Activated naive CD8-positive, alpha-beta T cell treated with anti-CD3 and anti-CD28 coated beads, Interleukin-2, amount 50 U/mL, for 16 hours (primary cell): Measurements from ENCODE around the gene UBR3.

ENCODE experiments used
- DNase-seq: peaks from one replicate; pipeline ENCODE4 v3.0.0-alpha.2; 2020; ENCODE audit warnings: low read depth, low spot score

Gene UBR3

GRCh38 chr2:170002096-170002495 is 174.8 kb downstream of the UBR3 start:
- no peak for DNase-seq

DNA sequence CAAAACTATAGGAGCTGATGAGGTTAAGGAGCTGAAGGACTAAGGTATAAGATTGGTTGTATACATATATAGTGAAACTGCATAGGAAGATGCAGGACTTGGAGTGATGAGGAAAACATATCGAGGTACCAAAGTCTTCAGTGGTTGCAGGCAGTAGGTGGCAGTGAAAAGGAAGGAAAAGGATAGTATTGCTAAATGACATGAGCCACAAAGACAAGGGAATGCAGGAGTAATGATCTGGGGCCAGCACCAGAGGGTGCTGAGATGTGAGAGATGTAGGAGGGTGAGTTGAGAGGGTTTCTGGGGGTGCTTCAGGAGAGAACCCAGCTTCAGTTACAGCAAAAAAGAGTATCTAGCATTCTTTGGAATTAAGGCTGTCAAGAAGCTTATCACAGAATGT is 178.4 kb downstream of the UBR3 start:
- no peak for DNase-seq

- DNase-seq, result no peak
These were observed 179.5 kb downstream of the UBR3 start for GRCh38 chr2:170006587-170007325.

GRCh38 chr2:170009209-170009608 is 182.0 kb downstream of the UBR3 start:
- no peak for DNase-seq

DNA sequence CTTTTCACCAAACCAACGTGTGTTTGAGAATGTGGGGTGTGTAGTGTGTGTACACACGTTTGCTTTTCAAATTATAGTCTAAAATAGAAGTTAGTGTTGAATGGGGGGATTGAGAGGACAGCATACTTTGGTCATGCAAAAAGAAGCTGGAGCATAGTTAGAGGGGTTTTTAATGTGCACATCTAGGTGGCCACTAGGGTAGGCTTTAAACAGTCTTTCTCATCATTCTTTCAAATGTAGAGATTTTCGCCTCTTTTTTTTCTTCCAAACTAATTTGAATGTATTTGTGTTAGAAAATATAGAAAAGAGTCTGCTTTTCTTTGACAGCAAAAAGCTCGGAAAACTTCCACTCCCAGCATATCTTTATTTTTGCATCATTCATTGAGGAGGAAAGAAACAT is 185.5 kb downstream of the UBR3 start:
- DNase-seq, result no peak

GRCh38 chr2:170013802-170014551 is 186.7 kb downstream of the UBR3 start:
- no peak for DNase-seq

- DNase-seq, result no peak
These were observed 187.5 kb downstream of the UBR3 start for GRCh38 chr2:170014769-170015168.

GRCh38 chr2:170017860-170018532 is 190.7 kb downstream of the UBR3 start:
- DNase-seq, result no peak

DNA sequence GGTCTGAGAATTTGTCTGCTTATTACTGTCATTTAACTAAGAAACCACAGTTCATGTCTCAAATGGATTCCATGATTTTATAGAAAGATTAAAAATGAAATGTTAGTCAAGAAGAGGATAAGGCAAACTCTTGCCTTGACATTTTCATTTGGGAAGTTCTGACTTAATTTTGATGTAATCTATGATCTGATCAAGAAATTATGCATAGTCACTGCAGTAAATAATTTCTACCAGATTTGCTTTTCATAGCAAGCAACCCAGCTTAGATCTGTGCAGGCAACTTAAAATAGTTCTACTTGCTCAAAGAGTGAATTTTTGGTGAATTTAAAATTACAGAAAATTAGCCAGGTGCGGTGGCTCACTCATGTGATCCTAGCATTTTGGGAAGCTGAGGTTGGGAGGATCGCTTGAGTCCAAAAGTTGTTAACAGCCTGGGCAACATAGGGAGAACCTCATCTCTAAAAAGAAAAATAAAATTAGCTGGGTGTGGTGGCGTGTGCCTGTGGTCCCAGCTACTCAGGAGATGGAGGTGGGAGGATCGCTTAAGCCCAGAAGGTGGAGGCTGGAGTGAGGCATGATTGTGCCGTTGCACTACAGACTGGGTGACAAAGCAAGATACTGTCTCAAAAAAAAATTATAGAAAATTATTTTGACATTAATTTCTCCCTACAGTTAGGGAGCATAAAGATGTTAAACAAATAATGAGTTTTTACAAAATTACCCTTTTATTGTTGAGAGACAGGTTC is 192.0 kb downstream of the UBR3 start:
- no peak for DNase-seq

DNA sequence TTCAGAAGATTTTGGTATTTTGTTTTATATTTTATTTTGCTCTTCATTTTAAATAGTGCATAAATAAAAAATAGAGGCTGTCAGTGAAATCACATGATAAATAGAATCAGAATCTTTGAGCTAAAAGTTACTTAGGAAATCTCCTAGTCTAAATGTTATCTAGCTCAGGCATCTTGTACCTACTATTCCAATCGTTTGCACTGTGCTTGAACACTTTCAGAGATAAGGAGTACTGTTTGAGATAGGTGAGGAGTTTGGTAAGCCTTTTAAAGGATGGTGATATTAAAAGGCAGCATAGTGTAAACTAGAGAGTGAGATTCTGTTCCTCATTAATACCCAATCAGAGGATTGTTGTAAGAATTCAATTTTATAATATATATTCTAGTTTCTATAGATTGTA is 193.5 kb downstream of the UBR3 start:
- DNase-seq, result no peak

- DNase-seq, result no peak
These were observed 195.4 kb downstream of the UBR3 start for GRCh38 chr2:170022692-170023091.

- DNase-seq, result no peak
These were observed 197.5 kb downstream of the UBR3 start for GRCh38 chr2:170024721-170025120.

- DNase-seq, result no peak
These were observed 198.0 kb downstream of the UBR3 start for GRCh38 chr2:170025223-170025622.

DNA sequence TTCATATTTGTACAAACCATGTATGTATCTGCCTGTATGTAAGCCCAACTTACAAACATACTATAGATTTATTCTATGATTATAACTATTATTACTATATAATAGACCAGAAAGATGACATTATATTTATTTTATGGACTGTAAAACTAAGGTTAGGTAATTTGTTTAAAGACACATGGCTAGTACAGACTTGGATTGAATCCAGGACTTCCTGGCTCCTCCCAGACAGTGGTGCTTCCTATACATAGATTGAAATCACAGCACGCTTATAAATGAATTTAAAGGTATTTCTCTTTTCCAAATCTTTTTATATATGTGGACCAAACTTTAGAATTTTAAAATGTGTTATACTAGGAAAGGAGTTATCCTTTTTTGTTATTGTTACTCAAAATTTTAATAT is 199.1 kb downstream of the UBR3 start:
- DNase-seq, result no peak

DNA sequence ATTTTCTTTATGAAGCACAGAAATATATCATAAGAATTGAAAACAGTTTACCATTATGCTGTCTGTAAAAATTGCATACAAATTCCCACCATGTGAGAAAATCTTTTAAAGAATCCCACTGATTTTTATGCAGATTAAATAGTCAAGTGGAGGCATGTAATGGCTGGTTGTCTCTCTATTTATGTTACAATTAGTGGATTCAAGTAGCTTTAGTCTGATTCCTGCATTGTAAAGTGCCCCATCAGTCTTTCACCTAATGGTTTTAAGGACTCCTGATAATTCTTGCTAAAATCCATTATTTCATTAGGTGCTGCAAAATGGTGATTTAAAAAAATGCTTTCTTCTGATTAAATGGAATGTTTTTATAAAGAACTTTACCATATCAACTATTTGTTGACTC is 202.3 kb downstream of the UBR3 start:
- no peak for DNase-seq

GRCh38 chr2:170030040-170030439 is 202.8 kb downstream of the UBR3 start:
- no peak for DNase-seq

- no peak for DNase-seq
These were observed 204.0 kb downstream of the UBR3 start for GRCh38 chr2:170031288-170031687.

DNA sequence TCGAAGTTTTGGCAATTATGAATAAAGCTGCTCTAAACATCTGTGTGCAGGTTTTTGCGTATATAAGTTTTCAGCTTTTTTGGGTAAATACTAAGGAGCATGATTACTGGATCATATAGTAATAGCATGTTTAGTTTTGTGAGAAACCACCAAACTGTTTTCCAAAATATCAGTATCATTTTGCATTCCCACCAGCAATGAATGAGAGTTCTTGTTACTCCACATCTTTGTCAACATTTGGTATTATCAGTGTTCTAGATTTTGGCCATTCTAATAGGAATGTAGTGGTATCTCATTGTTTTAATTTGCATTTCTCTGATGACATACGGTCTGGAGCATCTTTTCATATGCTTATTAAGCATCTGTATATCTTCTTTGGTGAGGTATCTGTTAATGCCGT is 207.3 kb downstream of the UBR3 start:
- DNase-seq, result no peak

GRCh38 chr2:170038734-170039133 is 211.5 kb downstream of the UBR3 start:
- DNase-seq, result no peak

DNA sequence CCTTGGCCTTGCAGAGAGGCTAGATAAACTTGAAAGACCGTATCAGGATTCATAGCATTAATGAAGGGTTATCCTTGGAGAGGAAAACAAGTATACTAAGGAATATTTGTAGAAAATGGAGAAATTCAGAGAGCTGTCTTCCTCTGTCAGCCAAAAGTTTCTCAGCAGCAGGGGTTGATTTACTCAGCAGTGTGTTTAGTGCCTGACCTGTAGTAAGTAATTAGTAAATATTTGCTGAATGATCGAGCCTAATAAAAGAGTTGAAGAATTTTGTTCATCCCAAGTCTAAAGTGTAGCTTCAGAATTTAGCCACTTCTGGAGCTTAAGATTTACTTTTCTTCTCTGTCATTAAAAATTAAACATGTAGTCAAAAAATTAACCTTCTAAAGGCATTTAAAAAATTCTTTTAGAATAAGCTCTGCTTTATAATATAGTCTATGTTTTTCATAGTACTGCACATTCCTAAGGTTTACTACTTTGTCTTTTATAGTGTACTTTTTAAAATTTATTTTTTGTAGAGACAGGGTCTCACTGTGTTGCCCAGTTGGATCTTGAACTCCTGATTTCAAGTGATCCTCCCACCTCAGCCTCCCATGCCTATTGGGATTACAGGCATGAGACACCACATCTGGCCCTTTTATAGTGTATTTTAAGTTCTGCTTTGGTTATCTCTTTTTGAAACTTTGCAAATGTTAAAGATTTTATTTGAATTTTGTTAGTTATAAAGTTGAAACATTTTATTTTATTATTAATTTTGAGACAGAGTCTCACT is 212.3 kb downstream of the UBR3 start:
- DNase-seq, result no peak

- no peak for DNase-seq
These were observed 217.7 kb downstream of the UBR3 start for GRCh38 chr2:170044751-170045478.
